ENCODE results near the gene KRT81. TPM values are rescaled to one million over a fixed set of nuclear protein-coding genes. Genes with fewer than 3 reads are reported as not detected.
A peak's percentile ranks its signal among the peaks of the same experiment; 100 is the strongest.
"Not testable (repeated sequence)": the region's sequence is repeated elsewhere in the genome, so short reads cannot be mapped to it uniquely, and the experiment has no call there.

Gene KRT81
- total RNA-seq, 1 donor from 2014 or later = not detected

DNA sequence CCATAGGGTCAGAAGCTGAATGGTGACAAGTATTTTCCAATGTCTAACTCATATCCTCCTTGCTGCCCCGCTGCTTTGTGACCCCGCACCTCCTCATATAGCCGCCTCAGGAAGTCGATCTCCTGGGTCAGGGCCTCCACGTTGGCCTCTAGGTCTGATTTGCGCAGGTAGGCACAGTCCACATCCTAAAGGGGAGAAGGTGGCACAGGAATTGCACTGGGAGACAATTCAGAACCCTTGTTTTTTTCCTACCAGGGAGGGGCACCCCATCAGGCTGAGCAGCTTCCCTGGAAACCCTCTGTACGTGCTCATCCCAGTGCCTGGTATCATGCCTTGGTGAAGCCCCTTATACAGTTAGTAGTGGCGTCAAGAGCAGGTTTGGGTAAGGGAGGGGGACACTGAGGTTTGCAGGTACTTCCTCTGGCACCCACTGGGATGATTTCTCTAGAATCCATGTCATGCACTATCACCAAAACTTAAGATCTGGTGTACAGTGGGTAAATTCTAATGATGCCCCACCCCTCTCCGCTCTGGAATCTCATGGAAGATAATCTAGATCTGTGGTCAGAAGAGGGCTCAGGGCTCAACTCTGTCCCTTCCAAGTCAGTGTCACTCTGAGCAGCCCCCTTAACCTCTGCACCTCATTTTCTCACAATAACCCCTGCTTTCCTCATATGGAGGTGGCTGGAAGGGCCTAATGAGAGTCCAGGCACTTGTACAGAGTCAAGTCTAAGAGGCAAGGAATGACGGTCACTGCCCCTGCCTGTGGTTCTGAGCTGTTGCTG, 37.0 kb downstream of the KRT81 start:
- no peaks in the 10 kb centered on the region for H3K9me3 Mint-ChIP-seq (ENCODE audit: unreplicated experiment)
- no peak overlapping the region for H3K4me3 Mint-ChIP-seq (ENCODE audit: unreplicated experiment)
- H3K27ac Mint-ChIP-seq (ENCODE audit: unreplicated experiment) = no peak overlapping the region
- peaks cover 15% of the 10 kb centered on the region for H3K4me1 Mint-ChIP-seq (ENCODE audit: unreplicated experiment)
- no peaks in the 10 kb centered on the region for H3K36me3 Mint-ChIP-seq (ENCODE audit: low read depth, unreplicated experiment)
- no peak for TF ChIP-seq CTCF (IDR thresholded peaks at IDR 0.05; ENCODE audit: unreplicated experiment)
- peaks cover 22% of the 10 kb centered on the region for H3K27me3 Mint-ChIP-seq (ENCODE audit: unreplicated experiment)
- DNase-seq (ENCODE audit: low spot score) = no peak

- Mint-ChIP-seq H3K4me1 (ENCODE audit: unreplicated experiment) (peaks cover 15% of the 10 kb centered on the region), H3K9me3 (ENCODE audit: unreplicated experiment) (no peaks in the 10 kb centered on the region), H3K4me3 (ENCODE audit: unreplicated experiment) (no peak overlapping the region), H3K27me3 (ENCODE audit: unreplicated experiment) (peaks cover 24% of the 10 kb centered on the region), H3K36me3 (ENCODE audit: low read depth, unreplicated experiment) (no peaks in the 10 kb centered on the region), H3K27ac (ENCODE audit: unreplicated experiment) (no peak overlapping the region)
- no peak for TF ChIP-seq CTCF (IDR thresholded peaks at IDR 0.05; ENCODE audit: unreplicated experiment)
- no peak for DNase-seq (ENCODE audit: low spot score)
These were observed 37.7 kb downstream of the KRT81 start for GRCh38 chr12:52253391-52254179.

DNA sequence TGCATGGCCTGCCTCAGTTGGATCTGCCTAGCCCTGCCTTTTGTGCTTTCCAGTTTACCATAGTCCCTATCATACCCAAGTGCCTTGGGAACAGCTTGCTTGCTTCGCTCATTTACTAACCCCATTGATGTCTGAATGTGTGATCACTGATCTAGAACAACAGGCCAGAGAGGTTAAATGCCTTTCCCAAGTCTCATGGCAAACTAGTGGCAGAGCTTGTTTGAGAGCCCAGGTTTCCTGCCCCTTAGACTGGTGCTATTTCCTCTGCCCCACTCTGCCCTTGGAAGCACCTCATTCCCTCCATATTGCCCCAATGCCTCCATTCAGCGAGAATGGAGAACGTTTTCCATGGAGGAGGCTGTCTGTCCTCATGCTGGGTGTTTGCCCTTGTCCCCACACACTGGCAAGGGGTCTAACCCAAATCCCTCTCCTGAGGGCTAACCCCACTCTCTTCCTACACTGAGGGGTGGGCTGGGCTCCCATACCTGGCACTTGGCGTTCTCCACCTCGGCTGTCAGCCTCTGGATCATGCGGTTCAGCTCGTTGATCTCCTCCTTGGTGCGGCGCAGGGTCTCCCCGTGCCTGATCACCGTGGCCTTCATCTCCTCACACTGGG, 38.5 kb downstream of the KRT81 start:
- Mint-ChIP-seq H3K9me3 (ENCODE audit: unreplicated experiment) (no peaks in the 10 kb centered on the region), H3K27ac (ENCODE audit: unreplicated experiment) (no peak overlapping the region), H3K4me3 (ENCODE audit: unreplicated experiment) (no peak overlapping the region), H3K4me1 (ENCODE audit: unreplicated experiment) (peaks cover 15% of the 10 kb centered on the region), H3K27me3 (ENCODE audit: unreplicated experiment) (peaks cover 22% of the 10 kb centered on the region), H3K36me3 (ENCODE audit: low read depth, unreplicated experiment) (no peaks in the 10 kb centered on the region)
- no peak for TF ChIP-seq CTCF (IDR thresholded peaks at IDR 0.05; ENCODE audit: unreplicated experiment)
- DNase-seq (ENCODE audit: low spot score) = no peak

GRCh38 chr12:52252175-52252615, 39.1 kb downstream of the KRT81 start:
- peaks cover 18% of the 10 kb centered on the region for H3K4me1 Mint-ChIP-seq (ENCODE audit: unreplicated experiment)

DNA sequence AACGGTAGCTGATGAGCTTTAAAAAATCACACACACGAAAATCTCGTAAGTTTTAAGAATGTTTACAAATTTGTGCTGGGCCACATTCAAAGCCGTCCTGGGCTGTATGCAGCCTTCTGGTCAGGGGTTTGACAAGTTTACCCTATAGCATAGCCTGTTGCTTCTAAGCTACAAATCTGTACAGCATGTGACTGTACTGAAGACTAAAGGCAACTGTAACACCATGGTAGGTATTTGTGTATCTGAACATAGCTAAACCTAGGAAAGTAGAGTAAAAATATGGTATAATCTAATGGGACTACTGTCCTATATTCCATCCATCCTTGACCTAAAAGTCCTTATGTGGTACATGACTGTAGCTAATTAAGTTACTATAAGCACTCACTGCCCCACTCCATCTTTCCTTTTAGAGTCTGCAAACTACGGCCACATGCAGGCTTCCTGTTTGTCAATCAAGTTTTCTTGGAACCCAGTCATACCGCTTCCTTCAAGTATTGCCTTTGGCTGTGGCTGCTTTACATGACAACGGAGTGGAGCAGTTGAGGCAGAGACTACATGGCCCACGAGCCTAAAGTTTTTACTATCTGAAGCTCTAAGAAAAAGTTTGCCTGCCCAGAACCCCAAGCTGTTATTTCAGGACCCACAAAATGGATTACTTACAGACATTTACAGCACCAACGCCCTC, 39.8 kb downstream of the KRT81 start:
- Mint-ChIP-seq H3K9me3 (ENCODE audit: unreplicated experiment) (no peaks in the 10 kb centered on the region), H3K4me1 (ENCODE audit: unreplicated experiment) (peaks cover 12% of the 10 kb centered on the region), H3K36me3 (ENCODE audit: low read depth, unreplicated experiment) (no peaks in the 10 kb centered on the region), H3K27me3 (ENCODE audit: unreplicated experiment) (peaks cover 19% of the 10 kb centered on the region), H3K4me3 (ENCODE audit: unreplicated experiment) (peak overlapping the region; percentile 15), H3K27ac (ENCODE audit: unreplicated experiment) (no peak overlapping the region)
- DNase-seq (ENCODE audit: low spot score) = no peak
- TF ChIP-seq CTCF (IDR thresholded peaks at IDR 0.05; ENCODE audit: unreplicated experiment) = no peak

More at GRCh38 chr12:52252175-52252615, 39.1 kb downstream of the KRT81 start:
- H3K27me3 Mint-ChIP-seq (ENCODE audit: unreplicated experiment) = peaks cover 22% of the 10 kb centered on the region
- DNase-seq (ENCODE audit: low spot score) = peak; percentile 50
- H3K36me3 Mint-ChIP-seq (ENCODE audit: low read depth, unreplicated experiment); H3K9me3 Mint-ChIP-seq (ENCODE audit: unreplicated experiment); H3K27ac Mint-ChIP-seq (ENCODE audit: unreplicated experiment); H3K4me3 Mint-ChIP-seq (ENCODE audit: unreplicated experiment): not testable (repeated sequence)
